T-helper 1 cell (primary cell): ENCODE data around the gene BRDT.
"Not testable (repeated sequence)": the region's sequence is repeated elsewhere in the genome, so short reads cannot be mapped to it uniquely, and the experiment has no call there.

ENCODE experiments used
- DNase-seq, 5 donors: peaks; one replicate each; pipeline ENCODE4 v3.0.0-alpha.2; 2012 to 2020

Gene BRDT

GRCh38 chr1:91993256-91993655, 44.1 kb downstream of the BRDT start:
- no peak for DNase-seq

- DNase-seq = peak in 4 of 5 donors; percentile 19 to 68 (median 32)
These were observed 48.5 kb downstream of the BRDT start for GRCh38 chr1:91997607-91998195.

- DNase-seq = no peak
These were observed 54.9 kb downstream of the BRDT start for GRCh38 chr1:92004129-92004528.

GRCh38 chr1:92013923-92014322, 64.7 kb downstream of the BRDT start:
- no peak for DNase-seq

GRCh38 chr1:92016720-92017316, 67.6 kb downstream of the BRDT start:
- no peak for DNase-seq

- no peak for DNase-seq
These were observed 68.5 kb downstream of the BRDT start for GRCh38 chr1:92017656-92018055.

- DNase-seq = not testable (repeated sequence)
These were observed 76.8 kb downstream of the BRDT start for GRCh38 chr1:92026042-92026441.

GRCh38 chr1:92026806-92027205, 77.6 kb downstream of the BRDT start:
- DNase-seq = no peak

GRCh38 chr1:92029241-92029922, 80.2 kb downstream of the BRDT start:
- DNase-seq = no peak

GRCh38 chr1:92030656-92031107, 81.5 kb downstream of the BRDT start:
- peak in 1 of 5 donors; percentile 24 for DNase-seq

- DNase-seq = no peak
These were observed 82.3 kb downstream of the BRDT start for GRCh38 chr1:92031281-92032110.

GRCh38 chr1:92037400-92037799, 88.2 kb downstream of the BRDT start:
- no peak for DNase-seq

- DNase-seq = no peak
These were observed 89.6 kb downstream of the BRDT start for GRCh38 chr1:92038695-92039346.

- no peak for DNase-seq
These were observed 91.8 kb downstream of the BRDT start for GRCh38 chr1:92040971-92041370.

GRCh38 chr1:92043621-92044020, 94.4 kb downstream of the BRDT start:
- no peak for DNase-seq

- no peak for DNase-seq
These were observed 96.7 kb downstream of the BRDT start for GRCh38 chr1:92045766-92046495.

- no peak for DNase-seq
These were observed 102.7 kb downstream of the BRDT start for GRCh38 chr1:92051948-92052347.
